ENCODE results near the gene PLK5. TPM values are rescaled to one million over a fixed set of nuclear protein-coding genes. Genes with fewer than 3 reads are reported as not detected.

Gene PLK5
- total RNA-seq, 1 donor from 2014 or later: 0.80 TPM

DNA sequence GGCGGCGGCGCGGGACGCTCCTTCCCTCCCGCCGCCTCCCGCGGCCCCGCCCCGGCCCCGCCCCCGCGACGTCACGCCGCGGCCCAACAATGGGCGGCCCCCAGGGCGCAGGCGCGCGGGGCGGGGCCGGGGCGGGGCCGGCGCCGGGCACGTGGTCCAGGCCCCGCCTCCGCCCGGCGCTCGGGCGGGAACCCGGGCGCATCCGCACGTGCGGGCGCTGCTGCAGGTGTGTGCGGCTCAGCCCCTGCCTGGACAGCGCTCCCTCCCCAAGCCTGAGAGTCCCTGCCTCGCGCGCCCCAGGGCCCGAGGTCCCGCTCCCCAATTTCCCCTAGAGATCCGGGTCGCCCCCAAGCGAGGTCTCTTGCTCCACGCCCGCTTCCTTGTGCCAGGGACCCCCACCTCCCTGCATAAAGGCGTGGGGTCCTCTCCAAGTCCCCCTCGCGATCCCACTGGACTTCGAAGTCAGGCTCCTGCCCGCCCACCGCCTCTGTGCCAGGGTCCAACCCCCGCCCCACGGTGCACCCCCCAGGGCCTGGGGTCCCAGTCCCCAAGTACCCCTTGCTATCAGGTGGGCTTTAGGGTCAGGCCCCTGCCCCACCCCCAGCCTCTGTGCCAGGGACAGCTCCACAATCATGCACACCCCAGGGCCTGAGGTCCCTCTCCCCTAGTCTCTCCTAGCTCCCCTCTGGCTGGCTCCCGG lies 44.6 kb downstream of the PLK5 start, which contains the start of gene MEX3D:
TSS of gene MEX3D (minus strand) at position 6 of the 700 bp plus-strand sequence. CDS start 267 bp downstream, outside the sequence.
- intact Hi-C loops (cut with DNase I): no loop called here
- ATAC-seq (peak; percentile 74), DNase-seq (ENCODE audit: low spot score) (peak; percentile 87)

DNA sequence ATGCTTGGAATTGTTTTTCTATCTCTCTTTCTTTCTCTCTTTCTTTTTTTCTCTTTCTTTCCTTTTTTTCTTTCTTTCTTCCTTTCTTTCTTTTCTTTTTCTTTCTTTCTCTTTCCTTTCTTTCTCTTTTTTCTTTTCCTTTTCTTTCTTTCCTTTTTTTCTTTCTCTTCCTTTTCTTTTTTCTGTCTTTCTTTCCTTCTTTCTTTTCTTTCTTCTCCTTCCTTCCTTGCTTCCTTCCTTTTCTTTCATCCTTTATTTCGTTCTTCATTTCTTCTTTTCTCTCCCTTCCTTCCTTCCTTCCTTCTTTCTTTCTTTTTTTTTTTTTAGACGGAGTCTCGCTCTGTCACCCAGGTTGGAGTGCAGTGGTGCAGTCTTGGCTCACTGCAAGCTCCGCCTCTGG lies 46.1 kb downstream of the PLK5 start:
- DNase-seq (ENCODE audit: low spot score): no peak
- no peak for ATAC-seq
- intact Hi-C loops (cut with DNase I): no loop called here

DNA sequence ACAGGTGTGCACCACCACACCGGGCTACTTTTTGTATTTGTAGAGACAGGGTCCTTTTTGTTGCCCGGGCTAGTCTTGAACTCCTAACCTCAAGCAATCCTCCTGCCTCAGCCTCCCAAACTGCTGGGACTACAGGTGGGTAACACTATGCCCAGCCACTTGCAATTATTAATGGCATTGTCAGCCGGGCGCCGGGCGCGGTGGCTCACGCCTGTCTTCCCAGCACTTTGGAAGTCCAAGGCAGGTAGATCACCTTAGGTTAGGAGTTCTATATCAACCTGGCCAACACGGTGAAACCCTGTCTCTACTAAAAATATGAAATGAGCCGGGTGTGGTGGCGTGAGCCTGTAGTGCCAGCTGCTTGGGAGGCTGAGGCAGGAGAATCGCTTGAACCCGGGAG lies 47.0 kb downstream of the PLK5 start:
- DNase-seq (ENCODE audit: low spot score): no peak
- intact Hi-C loops (cut with DNase I): no loop called here
- ATAC-seq: no peak

DNA sequence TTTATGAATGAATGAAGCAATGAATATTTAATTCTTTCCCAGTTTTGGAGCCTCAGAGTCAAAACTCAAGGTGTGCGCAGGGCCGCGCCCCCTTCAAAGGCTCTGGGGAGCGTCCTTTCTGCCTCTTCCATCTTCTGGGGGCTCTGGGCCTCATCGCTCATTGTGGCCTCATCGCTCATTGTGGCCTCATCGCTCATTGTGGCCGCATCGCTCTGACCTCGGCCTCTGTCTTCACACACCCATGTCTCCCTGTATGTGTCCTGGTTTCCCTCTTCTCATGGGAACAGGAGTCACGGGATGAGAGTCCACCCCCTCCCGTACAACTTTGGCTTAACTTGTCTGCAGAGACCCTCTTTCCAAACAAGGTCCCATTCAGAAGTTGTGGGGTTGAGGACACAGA lies 47.5 kb downstream of the PLK5 start:
- DNase-seq (ENCODE audit: low spot score): no peak
- intact Hi-C loops (cut with DNase I): no loop called here

DNA sequence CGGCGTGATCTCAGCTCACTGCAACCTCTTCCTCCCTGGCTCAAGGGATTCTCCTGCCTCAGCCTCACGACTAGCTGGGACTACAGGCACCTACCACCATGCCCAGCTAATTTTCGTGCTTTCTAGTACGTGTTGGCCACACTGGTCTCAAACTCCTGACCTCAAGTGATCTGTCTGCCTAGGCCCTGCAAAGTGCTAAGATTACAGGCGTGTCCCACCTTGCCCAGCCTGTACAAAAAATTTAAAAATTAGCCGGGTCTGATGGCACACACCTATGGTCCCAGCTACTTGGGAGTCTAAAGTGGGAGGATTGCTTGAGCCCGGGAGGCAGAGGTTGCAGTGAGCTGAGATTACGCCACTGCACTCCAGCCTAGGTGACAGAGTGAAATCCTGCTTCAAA lies 48.9 kb downstream of the PLK5 start:
- intact Hi-C loops (cut with DNase I): no loop called here

More for the DNA sequence above, 47.5 kb downstream of the PLK5 start:
- no peak for ATAC-seq

DNA sequence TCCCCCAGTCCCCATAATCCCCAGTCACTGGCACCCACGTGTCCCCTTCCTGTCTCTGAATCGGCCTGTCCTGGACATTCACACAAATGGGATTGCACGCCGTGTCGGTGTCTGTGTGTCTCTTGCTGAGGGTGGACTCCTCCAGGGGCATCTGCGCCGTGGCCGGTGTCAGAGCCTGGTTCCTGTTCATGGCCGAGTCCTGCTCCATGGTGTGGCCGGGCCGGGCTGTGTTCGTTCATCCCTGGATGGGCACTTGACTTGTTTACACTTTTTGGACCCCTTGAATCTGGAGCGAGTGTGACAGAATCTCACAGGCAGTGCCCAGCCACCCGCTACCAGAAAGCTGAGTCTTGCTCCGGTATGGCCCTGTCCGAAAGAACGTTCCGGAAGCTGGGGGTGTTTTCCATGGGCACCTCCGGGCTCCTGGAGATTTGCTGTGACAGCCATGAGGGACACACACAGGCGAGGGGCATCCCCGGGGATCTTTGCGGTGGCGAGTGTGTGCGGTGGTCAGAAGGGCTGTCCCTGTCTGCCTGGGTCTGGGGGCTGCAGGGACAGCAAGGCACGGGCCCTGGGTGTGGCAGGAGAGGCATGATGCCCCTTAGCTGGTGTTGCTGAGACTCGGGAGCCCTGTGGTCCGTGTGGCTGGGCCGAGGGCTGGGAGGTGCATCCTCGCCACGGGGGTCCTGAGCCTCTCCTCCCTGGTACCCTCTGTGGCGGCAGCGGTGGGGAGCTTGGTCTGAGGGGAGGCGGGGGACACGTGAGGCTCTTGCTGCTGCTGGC lies 50.7 kb downstream of the PLK5 start:
- ATAC-seq (no peak), DNase-seq (ENCODE audit: low spot score) (no peak)
- intact Hi-C loops (cut with DNase I): no loop called here

More for the DNA sequence above, 48.9 kb downstream of the PLK5 start:
- DNase-seq (ENCODE audit: low spot score) (no peak), ATAC-seq (no peak)

DNA sequence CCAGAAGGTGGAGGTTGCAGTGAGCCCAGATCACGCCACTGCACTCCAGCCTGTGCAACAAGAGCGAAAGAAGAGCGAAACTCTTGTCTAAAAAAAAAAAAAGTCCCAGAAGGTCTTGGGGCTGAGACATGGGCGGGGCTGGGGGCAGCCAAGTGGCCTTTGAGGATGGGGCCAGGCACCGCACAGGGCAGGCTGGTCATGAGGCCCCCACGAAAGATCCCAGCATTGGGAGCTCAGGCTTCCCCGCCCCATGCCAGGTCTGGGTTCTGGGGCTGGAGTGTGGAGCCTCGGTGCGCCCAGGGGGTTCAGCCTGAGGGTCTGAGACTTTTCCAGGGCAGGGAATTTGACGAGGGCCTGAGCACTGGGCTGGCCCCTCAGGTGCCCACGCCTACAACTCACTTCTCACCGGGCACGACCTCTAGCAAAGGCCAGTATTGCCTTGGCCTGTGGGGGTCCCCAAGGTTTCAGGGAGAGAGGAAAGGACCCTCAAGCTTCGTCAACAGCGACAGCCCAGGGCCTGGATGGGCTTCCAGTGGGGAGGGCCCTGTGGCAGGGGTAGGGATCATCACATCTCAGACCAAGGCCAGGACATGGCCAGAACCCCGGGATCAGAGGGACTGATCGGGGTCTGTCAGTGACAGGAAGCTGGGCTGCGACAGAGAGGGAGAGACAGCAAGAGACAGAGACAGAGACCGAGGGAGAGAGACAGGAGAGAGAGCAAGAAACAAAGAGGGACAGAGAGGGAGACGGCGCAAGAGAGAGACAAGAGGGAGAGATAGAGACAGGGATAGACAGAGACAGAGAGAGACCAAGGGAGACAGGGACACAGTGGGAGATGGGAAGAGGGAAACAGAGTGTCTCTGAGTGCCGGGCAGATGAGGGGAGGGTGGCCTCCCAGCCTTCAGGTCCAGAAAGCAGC lies 51.7 kb downstream of the PLK5 start:
- intact Hi-C loops (cut with DNase I): no loop called here
- DNase-seq (ENCODE audit: low spot score) (no peak), ATAC-seq (no peak)

DNA sequence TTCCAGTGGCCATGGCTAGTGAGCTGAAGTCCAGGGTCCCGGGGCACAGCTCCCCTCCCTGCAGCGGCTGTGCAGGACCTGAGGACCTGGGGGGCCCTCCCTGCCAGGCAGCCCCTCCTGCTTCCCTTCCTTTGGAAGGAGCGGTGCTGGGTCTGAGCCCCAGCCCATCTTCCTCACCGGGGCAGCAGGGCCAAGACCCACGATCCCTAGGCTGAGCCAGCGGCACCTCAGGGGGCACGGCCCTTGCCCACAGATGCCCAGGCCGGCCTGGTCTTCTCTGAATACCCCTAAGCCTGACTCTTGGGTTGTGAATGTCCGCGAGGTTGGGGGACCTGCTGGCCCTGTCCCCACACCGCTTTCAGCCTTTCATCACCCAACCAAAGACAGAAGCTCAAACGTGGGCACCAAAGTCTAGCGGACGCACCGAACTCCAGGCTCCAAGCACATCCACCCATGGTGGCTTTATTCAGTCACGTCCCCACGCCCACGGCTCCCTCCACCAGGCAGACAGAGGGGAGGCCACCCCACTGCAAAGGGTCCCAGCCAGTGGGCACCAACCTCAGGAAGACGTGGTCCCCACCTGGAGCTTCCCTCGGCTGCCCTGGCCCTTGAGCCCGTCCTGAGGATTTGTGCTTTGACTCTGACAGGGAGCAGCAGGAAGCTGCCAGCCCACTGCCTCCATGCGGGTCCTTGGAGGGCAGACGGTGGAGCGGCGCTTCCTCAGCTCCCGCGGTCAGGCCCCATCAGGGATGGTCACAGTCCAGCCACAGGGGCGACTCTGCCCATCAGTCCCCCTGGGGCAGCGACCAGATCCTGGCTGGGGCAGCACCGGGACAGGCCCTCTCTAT lies 52.6 kb downstream of the PLK5 start:
- intact Hi-C loops (cut with DNase I): no loop called here
- DNase-seq (ENCODE audit: low spot score): no peak
- ATAC-seq: no peak

DNA sequence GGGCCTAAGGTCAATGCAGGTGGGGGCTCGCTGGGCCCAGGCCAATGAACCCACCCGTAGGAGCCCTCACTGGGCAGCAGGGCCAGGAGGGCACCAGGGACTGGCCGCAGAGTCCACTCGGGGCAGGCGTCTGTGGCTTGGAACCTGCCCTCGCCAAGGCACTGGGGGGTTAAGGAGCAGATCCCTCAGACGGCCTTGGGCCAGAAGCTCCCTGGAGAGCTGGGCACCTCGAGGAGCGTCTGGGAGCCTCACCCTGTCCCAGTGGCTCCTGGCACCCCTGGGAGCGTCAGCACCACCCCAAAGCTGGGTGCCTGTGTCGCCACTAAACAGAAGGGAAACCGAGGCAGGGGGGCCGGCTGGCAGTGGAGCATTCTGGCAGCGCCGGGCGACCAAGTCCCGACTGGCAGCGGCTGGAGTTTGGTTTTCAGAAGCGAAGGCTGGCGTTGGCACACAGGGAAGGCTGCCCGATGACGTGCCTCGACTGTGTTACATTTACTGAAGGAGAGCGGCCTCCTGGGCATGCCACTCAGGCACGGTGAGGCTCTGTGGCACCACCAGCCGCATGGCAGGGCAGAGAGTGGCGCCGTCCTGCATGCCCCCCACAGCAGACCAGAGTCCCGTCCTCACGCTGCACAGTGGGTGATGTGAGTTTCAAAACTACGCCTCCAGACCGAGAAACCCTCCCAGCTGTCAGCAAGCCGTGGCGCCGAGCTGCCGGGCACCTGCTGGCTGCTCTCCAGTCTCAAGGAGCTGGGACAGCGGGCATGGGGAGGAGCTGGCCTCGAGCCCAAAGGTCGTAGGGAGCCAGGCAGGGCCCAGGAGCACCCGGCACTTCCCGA lies 53.4 kb downstream of the PLK5 start:
- intact Hi-C loops (cut with DNase I): no loop called here
- ATAC-seq (no peak), DNase-seq (ENCODE audit: low spot score) (no peak)

DNA sequence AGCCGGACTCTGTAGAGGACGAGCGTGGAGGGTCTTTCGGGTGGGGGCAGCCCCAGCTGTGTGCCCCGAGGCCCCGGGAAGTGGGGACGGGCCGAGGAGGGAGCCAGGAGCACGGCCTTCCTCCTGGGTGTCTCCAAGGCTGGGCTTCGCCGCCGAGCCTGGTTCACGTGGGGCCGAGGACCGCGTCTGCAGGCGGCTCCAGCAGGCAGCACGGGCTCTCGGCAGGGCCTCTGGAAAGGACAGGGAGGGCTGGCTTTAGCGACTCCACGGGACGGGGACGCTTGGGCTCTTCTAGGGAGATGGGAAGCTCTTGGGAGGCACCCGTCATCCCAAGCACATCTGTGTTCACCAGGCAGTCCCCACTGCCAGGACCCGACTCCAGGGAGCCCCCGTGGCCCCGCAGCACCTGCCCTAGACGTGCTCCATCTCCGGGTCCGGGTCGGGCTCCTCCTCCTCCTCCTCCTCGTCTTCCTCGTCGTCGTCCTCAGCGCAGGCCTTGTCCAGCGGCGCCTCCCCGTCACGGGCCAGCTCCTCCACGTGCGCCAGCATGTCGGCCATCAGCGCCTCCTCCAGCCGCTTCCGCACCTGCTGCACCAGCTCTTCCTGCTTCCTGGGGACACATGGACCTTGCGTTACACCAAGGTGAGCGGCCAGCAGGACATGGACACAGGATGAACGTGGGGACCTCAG lies 54.2 kb downstream of the PLK5 start:
- DNase-seq (ENCODE audit: low spot score) (no peak), ATAC-seq (no peak)
- intact Hi-C loops (cut with DNase I): no loop called here

DNA sequence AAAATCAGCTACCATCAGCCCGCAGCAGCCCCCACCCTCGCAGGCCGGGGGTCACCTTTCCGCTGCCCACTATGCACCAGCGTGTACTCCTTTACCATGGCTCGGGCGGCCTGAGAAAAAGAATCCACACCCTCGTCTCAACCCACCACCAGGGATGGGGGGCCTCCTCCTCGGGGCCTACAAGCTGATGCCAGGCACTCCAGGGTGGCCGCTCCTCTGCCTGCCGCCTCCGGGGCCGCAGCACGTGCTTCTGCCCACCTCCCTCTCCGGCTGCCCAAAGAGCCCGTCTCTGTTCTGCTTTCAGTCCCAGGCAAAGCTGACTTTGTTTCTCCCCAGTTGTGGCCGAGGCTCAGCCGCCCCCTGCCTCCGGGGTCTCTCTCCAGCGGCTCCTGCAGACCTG lies 55.3 kb downstream of the PLK5 start:
- intact Hi-C loops (cut with DNase I): no loop called here
- no peak for DNase-seq (ENCODE audit: low spot score)

DNA sequence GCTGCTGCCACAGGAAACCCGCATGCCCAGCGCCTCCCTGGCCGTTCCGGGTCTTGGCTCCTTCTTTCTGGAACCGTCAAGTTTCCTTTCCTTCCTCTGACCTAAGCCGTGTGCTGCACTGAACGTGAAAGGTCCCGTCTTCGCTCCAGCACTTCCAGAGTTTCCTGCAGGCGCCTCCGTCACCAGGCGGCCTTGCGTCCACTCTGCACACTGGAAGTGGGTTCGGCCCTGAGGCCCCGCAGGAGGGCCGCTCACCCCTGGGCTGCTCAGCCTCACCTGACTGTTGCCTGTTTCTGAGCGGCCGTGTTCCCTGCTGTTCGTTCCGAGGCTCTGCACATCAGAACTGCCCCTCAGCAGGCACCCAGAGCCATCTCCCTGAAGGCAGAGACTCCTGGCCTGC lies 56.5 kb downstream of the PLK5 start:
- DNase-seq (ENCODE audit: low spot score) (no peak), ATAC-seq (no peak)
- intact Hi-C loops (cut with DNase I): no loop called here

More for the DNA sequence above, 55.3 kb downstream of the PLK5 start:
- ATAC-seq: no peak

DNA sequence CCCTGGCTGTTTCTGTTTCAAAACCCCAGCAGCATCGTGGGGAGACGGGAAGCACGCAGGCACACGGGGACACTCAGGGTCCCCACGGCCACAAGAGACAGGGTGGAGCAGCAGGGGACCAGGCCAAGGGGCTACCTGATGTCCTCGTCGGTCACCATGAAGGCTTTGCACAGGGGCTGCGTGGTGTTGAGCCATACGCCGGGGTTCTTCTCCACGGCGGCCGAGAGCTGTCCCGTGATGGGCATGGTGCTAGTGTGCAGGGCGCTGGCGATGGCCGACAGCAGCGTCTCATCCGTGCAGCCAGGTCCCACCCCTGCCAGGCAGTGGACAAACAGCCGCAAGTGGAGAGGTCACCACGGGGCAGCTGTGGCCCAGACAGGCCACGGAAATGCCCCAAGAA lies 57.1 kb downstream of the PLK5 start:
- DNase-seq (ENCODE audit: low spot score) (no peak), ATAC-seq (no peak)
- intact Hi-C loops (cut with DNase I): no loop called here

DNA sequence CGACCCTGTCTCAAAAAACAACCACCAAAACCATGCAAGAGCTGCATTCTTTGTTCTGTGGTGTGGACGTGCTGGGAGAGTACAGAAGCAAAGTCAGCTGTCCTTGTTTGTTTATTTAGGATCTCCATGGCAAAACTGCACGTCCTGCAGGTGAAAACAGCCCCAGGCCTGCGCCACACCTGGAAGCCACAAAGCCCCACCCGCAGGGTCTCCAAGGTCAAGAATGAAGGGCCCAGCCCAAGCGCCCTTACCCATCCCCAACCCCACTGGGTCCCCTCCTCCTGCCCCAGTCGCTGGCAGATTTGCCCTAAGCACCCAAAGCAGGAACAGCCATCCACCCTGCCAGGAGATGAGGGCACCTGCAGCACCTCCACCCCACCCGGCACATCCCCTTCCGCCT lies 58.3 kb downstream of the PLK5 start:
- intact Hi-C loops (cut with DNase I): no loop called here
- DNase-seq (ENCODE audit: low spot score) (no peak), ATAC-seq (no peak)

DNA sequence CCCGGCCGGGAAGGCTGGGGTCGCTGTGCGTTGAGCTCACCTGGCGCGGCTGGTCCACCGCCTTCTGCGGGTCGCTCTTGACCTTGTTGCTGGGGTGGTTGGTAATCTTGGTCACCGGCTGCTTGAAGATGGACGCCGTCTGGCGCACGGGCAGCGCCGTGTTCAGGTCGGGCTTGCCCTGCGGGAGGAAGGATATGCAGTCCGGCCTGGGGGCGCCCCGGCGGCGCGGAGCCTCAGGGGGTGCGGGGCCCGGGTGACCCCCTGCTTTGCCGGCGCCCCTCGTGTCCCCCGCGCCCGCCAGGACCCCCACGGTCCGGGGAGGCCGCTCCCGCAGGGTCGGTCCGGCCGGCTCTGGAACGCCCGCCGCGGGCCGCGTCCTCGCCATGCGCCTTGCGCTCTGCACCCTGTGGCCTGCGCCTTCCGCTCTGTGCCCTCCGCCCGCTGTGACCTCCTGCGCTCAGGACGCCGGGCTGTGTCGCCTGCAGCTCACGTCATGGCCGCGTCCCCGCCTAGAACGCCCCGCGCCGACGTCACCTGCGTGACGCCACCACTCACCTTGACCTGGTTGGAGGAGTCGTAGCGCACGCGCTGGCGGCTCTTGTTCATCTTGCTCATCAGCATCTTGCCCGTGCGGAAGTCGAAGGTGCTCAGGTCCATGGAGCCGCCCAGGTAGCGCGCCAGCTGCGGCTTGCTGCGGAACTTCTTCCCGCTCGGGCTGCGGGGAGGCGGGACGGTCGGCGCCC lies 60.8 kb downstream of the PLK5 start:
- no peak for DNase-seq (ENCODE audit: low spot score)
- ATAC-seq: no peak
- intact Hi-C loops (cut with DNase I): no loop called here

DNA sequence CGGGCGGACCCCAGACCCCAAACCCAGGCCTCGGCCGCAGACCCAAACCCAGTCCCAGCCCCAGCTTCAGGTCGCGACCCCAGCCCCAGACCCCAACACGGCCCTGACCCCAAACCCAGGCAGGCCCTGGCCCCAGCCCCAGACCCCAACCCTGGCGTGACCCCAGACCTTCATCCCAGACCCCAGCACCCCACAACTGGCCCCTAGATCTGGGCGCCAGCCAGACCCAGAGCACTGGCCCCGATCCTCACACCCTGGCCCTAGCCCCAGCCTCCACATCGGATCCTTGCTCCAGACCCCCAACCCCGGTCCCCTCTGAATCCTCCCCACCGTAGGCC lies 61.3 kb downstream of the PLK5 start:
- ATAC-seq: no peak
- intact Hi-C loops (cut with DNase I): no loop called here
- no peak for DNase-seq (ENCODE audit: low spot score)

Measured in sciatic nerve (tissue), 2 donors.